Fibroblast of lung (primary cell): ENCODE data around the gene SMCHD1. TPM values are rescaled to one million over a fixed set of nuclear protein-coding genes. Genes with fewer than 3 reads are reported as not detected.

Source experiments
- DNase-seq, 2 donors: peaks; one replicate each; pipeline versions ENCODE4 v3.0.0 to v3.0.0-alpha.2; 2010; ENCODE audit warnings: low read depth in 2 of 2
- H2AFZ ChIP-seq: 2 replicates; pipeline ENCODE4 v1.5.1; 2012; ENCODE audit warnings: low read length, control low read depth, inconsistent platforms
- H3K27ac ChIP-seq: 2 replicates; pipeline ENCODE4 v1.5.1; 2011; ENCODE audit warnings: low read length, control low read depth; ENCODE audit not compliant: insufficient read depth
- H3K27me3 ChIP-seq: 2 replicates; pipeline ENCODE4 v1.5.1; 2011; ENCODE audit warnings: mild to moderate bottlenecking, low read length; ENCODE audit not compliant: control insufficient read depth, insufficient read depth
- H3K36me3 ChIP-seq: 2 replicates; pipeline ENCODE4 v1.5.1; 2011; ENCODE audit warnings: low read length; ENCODE audit not compliant: control insufficient read depth, insufficient read depth
- H3K4me1 ChIP-seq: 2 replicates; pipeline ENCODE4 v1.5.1; 2011; ENCODE audit warnings: low read length; ENCODE audit not compliant: control insufficient read depth, insufficient read depth; ENCODE audit errors: extremely low read depth
- H3K4me2 ChIP-seq: 2 replicates; pipeline ENCODE4 v1.5.1; 2011; ENCODE audit warnings: low read length, control low read depth; ENCODE audit not compliant: insufficient read depth; ENCODE audit errors: extremely low read depth
- H3K4me3 ChIP-seq, 4 experiments: fragments of 200-600 bp in 1 of 4; sonication (generic) in 1 of 4; replicated peaks in 1 of 4; 2 replicates each; pipeline ENCODE4 v1.5.1; 2011 to 2016; ENCODE audit warnings: low read length in 4 of 4, low read depth in 3 of 4, mild to moderate bottlenecking in 3 of 4, control low read depth in 2 of 4, inconsistent platforms in 1 of 4, mixed read lengths in 1 of 4; ENCODE audit not compliant: insufficient read depth in 1 of 4; ENCODE audit errors: control extremely low read depth in 1 of 4
- H3K79me2 ChIP-seq: 2 replicates; pipeline ENCODE4 v1.5.1; 2012; ENCODE audit warnings: mild to moderate bottlenecking, low read length, inconsistent platforms; ENCODE audit not compliant: control insufficient read depth, insufficient read depth
- H3K9ac ChIP-seq: 2 replicates; pipeline ENCODE4 v1.5.1; 2011; ENCODE audit warnings: mild to moderate bottlenecking, low read length, control low read depth; ENCODE audit not compliant: insufficient read depth
- H3K9me3 ChIP-seq: 2 replicates; pipeline ENCODE4 v1.5.1; 2012; ENCODE audit warnings: low read depth, low read length; ENCODE audit not compliant: control insufficient read depth, insufficient read depth
- H4K20me1 ChIP-seq: 2 replicates; pipeline ENCODE4 v1.5.1; 2011; ENCODE audit warnings: low read length; ENCODE audit not compliant: control insufficient read depth, insufficient read depth; ENCODE audit errors: extremely low read depth
- EZH2 ChIP-seq: IDR thresholded peaks from 2 replicates; pipeline ENCODE4 v1.5.1; 2012; ENCODE audit warnings: low read length, control low read depth, mild to moderate bottlenecking; ENCODE audit errors: missing control alignments
- polyA plus RNA-seq, 2 donors: library from polyadenylated mRNA; depleted of rRNA in 1 of 2; stranded (reverse) in 1 of 2; unstranded in 1 of 2; fragments of >200 nt; gene quantifications; 2 replicates each; pipeline ENCODE4 v1.2.1, GENCODE V29; 2011 to 2012; ENCODE audit warnings: missing spikeins in 1 of 2
- total RNA-seq: library from RNA; depleted of rRNA; stranded (reverse); fragments of >200 nt; gene quantifications from 2 replicates; pipeline ENCODE4 v1.2.1, GENCODE V29; 2014
- TF ChIP-seq, protein P1 (sequence below), 2 donors: IDR thresholded peaks in 1 of 2; conservative IDR thresholded peaks in 1 of 2; 1 replicate in 1 of 2; 2 replicates in 1 of 2; pipeline ENCODE4 v1.5.1; 2011 to 2012; ENCODE audit warnings: low read length in 2 of 2, control low read depth in 1 of 2, inconsistent platforms in 1 of 2, low read depth in 1 of 2, mild to moderate bottlenecking in 1 of 2

SMCHD1 gene
- total and polyA plus RNA-seq, 2 donors (not counting 1 experiment from before 2014, with no cell fraction given), result 19.6 to 96.1 TPM

DNA sequence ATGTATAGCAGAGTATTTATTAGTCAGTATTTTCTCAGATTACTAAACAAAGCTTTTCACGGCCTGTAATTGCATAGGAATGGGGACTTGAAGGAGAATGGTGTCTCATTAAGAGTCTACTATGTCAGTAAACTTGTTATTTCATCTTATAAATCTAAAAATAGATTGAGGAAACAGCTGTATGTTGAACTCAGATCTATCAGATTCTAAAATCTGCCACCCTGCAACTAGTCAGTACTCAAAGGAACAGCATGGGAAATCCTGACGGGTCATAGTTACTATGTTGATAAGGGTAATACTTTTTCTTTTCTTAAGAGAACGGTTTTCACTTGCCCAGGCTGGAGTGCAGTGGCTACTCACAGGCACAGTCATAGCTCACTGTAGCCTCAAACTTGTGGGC lies 121.1 kb downstream of the SMCHD1 start:
- Histone ChIP-seq H3K27me3 (no peaks in the 10 kb centered on the region), H3K9me3 (no peaks in the 10 kb centered on the region), H3K36me3 (peaks cover 9% of the 10 kb centered on the region), H3K79me2 (no peaks in the 10 kb centered on the region), H3K4me2 (no peak overlapping the region), H3K4me1 (no peaks in the 10 kb centered on the region), H4K20me1 (no peaks in the 10 kb centered on the region), H3K27ac (no peak overlapping the region), H3K9ac (no peak overlapping the region), H2AFZ (no peak overlapping the region), H3K4me3 (no peak overlapping the region)
- TF ChIP-seq EZH2, result no peak
- TF ChIP-seq, protein P1, sequence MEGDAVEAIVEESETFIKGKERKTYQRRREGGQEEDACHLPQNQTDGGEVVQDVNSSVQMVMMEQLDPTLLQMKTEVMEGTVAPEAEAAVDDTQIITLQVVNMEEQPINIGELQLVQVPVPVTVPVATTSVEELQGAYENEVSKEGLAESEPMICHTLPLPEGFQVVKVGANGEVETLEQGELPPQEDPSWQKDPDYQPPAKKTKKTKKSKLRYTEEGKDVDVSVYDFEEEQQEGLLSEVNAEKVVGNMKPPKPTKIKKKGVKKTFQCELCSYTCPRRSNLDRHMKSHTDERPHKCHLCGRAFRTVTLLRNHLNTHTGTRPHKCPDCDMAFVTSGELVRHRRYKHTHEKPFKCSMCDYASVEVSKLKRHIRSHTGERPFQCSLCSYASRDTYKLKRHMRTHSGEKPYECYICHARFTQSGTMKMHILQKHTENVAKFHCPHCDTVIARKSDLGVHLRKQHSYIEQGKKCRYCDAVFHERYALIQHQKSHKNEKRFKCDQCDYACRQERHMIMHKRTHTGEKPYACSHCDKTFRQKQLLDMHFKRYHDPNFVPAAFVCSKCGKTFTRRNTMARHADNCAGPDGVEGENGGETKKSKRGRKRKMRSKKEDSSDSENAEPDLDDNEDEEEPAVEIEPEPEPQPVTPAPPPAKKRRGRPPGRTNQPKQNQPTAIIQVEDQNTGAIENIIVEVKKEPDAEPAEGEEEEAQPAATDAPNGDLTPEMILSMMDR (conservative IDR thresholded peaks at IDR 0.05 in 1 of 2, IDR thresholded peaks at IDR 0.05 in 1 of 2; ENCODE audit: low read depth in 1 of 2, low read length in 2 of 2), result no peak
- DNase-seq, result no peak

DNA sequence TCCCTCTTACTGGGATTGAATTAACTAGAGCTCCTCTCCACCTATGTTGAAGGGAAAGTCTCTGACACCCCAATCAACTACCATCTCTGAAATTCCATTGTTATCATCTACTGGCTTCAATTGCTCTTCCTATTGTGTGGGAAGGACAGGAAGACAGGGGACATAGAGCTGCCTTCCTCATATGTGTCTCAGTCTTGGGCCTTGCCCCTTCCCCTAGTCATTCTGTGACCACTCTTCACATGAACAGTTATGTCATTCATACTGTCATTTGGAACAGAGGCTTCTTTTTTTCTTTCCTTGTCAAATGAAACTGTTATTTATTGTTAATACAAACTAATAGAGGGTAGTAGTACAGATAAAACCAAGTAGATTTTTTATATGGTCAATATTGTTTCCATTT lies 121.7 kb downstream of the SMCHD1 start:
- H3K79me2 ChIP-seq, result no peaks in the 10 kb centered on the region
- peaks cover 9% of the 10 kb centered on the region for H3K36me3 ChIP-seq
- TF ChIP-seq, protein P1 (conservative IDR thresholded peaks at IDR 0.05 in 1 of 2, IDR thresholded peaks at IDR 0.05 in 1 of 2; ENCODE audit: low read depth in 1 of 2, low read length in 2 of 2), result no peak
- TF ChIP-seq EZH2, result no peak
- no peak overlapping the region for H3K27ac ChIP-seq
- no peaks in the 10 kb centered on the region for H3K4me1 ChIP-seq
- H3K9me3 ChIP-seq, result no peaks in the 10 kb centered on the region
- no peak overlapping the region for H3K9ac ChIP-seq
- H3K4me3 ChIP-seq, result no peak overlapping the region
- H3K4me2 ChIP-seq, result no peak overlapping the region
- H4K20me1 ChIP-seq, result no peaks in the 10 kb centered on the region
- no peak overlapping the region for H2AFZ ChIP-seq
- DNase-seq, result no peak
- H3K27me3 ChIP-seq, result no peaks in the 10 kb centered on the region

DNA sequence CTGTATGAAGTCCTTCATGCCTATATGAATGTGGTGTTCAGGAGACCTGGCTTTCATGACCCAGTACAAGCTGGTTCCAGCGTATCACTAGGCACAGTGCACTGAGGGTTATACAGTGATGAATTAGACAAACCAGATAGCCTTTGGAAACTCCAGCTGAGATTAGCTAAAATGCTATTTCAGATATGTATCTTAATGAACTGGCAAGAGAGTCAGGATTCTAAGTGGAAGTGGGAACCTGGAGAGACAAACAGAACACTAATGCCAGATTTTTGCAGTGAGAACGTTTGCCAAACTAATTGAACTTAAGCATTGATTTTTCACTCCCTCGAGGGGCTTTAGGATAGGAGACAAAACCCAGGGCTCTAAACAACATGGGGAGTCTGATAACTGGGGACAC lies 125.2 kb downstream of the SMCHD1 start:
- Histone ChIP-seq H3K27ac (no peak overlapping the region), H2AFZ (no peak overlapping the region), H3K36me3 (peaks cover 4% of the 10 kb centered on the region), H3K79me2 (no peaks in the 10 kb centered on the region), H4K20me1 (no peaks in the 10 kb centered on the region), H3K9ac (no peak overlapping the region), H3K4me2 (no peak overlapping the region), H3K4me3 (no peak overlapping the region), H3K9me3 (no peaks in the 10 kb centered on the region), H3K27me3 (no peaks in the 10 kb centered on the region), H3K4me1 (no peaks in the 10 kb centered on the region)
- TF ChIP-seq EZH2, result no peak
- TF ChIP-seq, protein P1 (conservative IDR thresholded peaks at IDR 0.05 in 1 of 2, IDR thresholded peaks at IDR 0.05 in 1 of 2; ENCODE audit: low read depth in 1 of 2, low read length in 2 of 2), result no peak
- DNase-seq, result no peak
